K562 (cell line): ENCODE data around the gene DDX20. TPM values are rescaled to one million over a fixed set of nuclear protein-coding genes. Genes with fewer than 3 reads are reported as not detected.

Source experiments
- ATAC-seq: fragments of 200-7000 bp; cut with Tn5 transposase; 3 replicates; pipeline ENCODE4 v1.9.1; 2020; ENCODE audit warnings: moderate library complexity
- BruUV-seq: library from RNA; stranded (reverse); fragments of 400-500 nt; replicated peaks from 2 replicates; lab custom pipeline; 2021; lab: Mats Ljungman, UMichigan
- CTCF ChIA-PET: fragments of 300-600 bp; formaldehyde crosslinking; extraction: SDS; loops from one replicate; lab custom pipeline; 2021; ENCODE audit warnings: low intra/inter-chr PET ratio; lab: Yijun Ruan, JAX
- POLR2A ChIA-PET: fragments of 300-600, 350-650 bp; sonication (Branson Sonifier 250); formaldehyde crosslinking; extraction: SDS; loops from one replicate; lab custom pipeline; 2021; ENCODE audit warnings: antibody characterized with exemption, inconsistent platforms; lab: Yijun Ruan, JAX
- DNase-seq, 4 experiments: peaks; one replicate each; pipeline versions ENCODE4 v3.0.0 to v3.0.0-alpha.2; 2011 to 2018; ENCODE audit warnings: low spot score in 3 of 4, mixed read lengths in 3 of 4; ENCODE audit errors: extremely low read depth in 1 of 4
- FAIRE-seq: peaks from 2 replicates; lab custom pipeline; 2011; peaks lifted over from hg19 to GRCh38; lab: Jason Lieb, UNC
- H2AFZ ChIP-seq: 2 replicates; pipeline ENCODE4 v1.6.0; 2011; ENCODE audit warnings: low read depth, low read length, control low read depth, inconsistent platforms
- H3K27ac ChIP-seq: fragments of 200-600 bp; 3 replicates; pipeline ENCODE4 v1.8.0; 2011; ENCODE audit warnings: low read depth, mild to moderate bottlenecking, control low read depth, inconsistent platforms, low read length, moderate library complexity, mixed read lengths; ENCODE audit errors: extremely low read depth
- H3K27me3 ChIP-seq, 2 experiments: fragments of 300-600 bp in 1 of 2; 2 replicates in 1 of 2; 3 replicates in 1 of 2; pipeline versions ENCODE4 v1.6.0 to v1.8.0; 2011; ENCODE audit warnings: inconsistent platforms in 2 of 2, low read length in 2 of 2, mild to moderate bottlenecking in 1 of 2, mixed read lengths in 1 of 2, moderate library complexity in 1 of 2; ENCODE audit not compliant: control insufficient read depth in 2 of 2, insufficient read depth in 2 of 2
- H3K36me3 ChIP-seq: fragments of 300-600 bp; 3 replicates; pipeline ENCODE4 v1.8.0; 2011; ENCODE audit warnings: mild to moderate bottlenecking, low read length, inconsistent platforms; ENCODE audit not compliant: control insufficient read depth, insufficient read depth
- H3K4me1 ChIP-seq, 2 experiments: fragments of 200-600 bp in 1 of 2; replicated peaks in 1 of 2; 2 replicates in 1 of 2; 3 replicates in 1 of 2; pipeline versions ENCODE4 v1.5.1 to v1.8.0; 2011; ENCODE audit warnings: inconsistent platforms in 2 of 2, low read length in 2 of 2, mild to moderate bottlenecking in 1 of 2, mixed read lengths in 1 of 2, moderate library complexity in 1 of 2; ENCODE audit not compliant: control insufficient read depth in 2 of 2, insufficient read depth in 2 of 2
- H3K4me2 ChIP-seq: 2 replicates; pipeline ENCODE4 v1.6.1; 2011; ENCODE audit warnings: low read length, control low read depth, inconsistent platforms, mixed read lengths; ENCODE audit not compliant: insufficient read depth
- H3K4me3 ChIP-seq: fragments of 200-600 bp; sonication (generic), shearing (Covaris generic); 2 replicates; pipeline ENCODE4 v1.5.1; 2016; ENCODE audit warnings: control low read depth, inconsistent platforms
- H3K79me2 ChIP-seq: fragments of 200-600 bp; 3 replicates; pipeline ENCODE4 v1.8.0; 2011; ENCODE audit warnings: low read length, inconsistent platforms; ENCODE audit not compliant: control insufficient read depth, insufficient read depth
- H3K9ac ChIP-seq, 2 experiments: 2 replicates each; pipeline versions ENCODE4 v1.6.0 to v1.6.1; 2011; ENCODE audit warnings: low read depth in 2 of 2, low read length in 2 of 2, control low read depth in 1 of 2, inconsistent platforms in 1 of 2, mild to moderate bottlenecking in 1 of 2, mixed read lengths in 1 of 2; ENCODE audit not compliant: insufficient read depth in 1 of 2
- H3K9me1 ChIP-seq: one replicate; pipeline ENCODE4 v1.6.0; 2011; ENCODE audit warnings: inconsistent platforms, mild to moderate bottlenecking, low read length, moderate library complexity; ENCODE audit not compliant: control insufficient read depth, insufficient read depth
- H3K9me3 ChIP-seq: replicated peaks from 2 replicates; pipeline ENCODE4 v1.5.1; 2011; ENCODE audit warnings: low read depth, low read length, inconsistent platforms; ENCODE audit not compliant: control insufficient read depth, insufficient read depth
- H4K20me1 ChIP-seq: replicated peaks from 2 replicates; pipeline ENCODE4 v1.6.1; 2011; ENCODE audit warnings: low read length, inconsistent platforms, mixed read lengths; ENCODE audit not compliant: control insufficient read depth, insufficient read depth
- CXXC5 ChIP-seq: fragments of 250-450 bp; sonication (Bioruptor Pico); IDR thresholded peaks from 2 replicates; pipeline ENCODE4 v1.8.0; 2022; ENCODE audit warnings: inconsistent platforms, mild to moderate bottlenecking, moderate library complexity
- EP300 ChIP-seq: IDR thresholded peaks from 2 replicates; pipeline ENCODE4 v1.6.1; 2012; ENCODE audit warnings: low read length, improper control_type of control experiment
- NFE2L1 ChIP-seq: fragments of 450-650 bp; IDR thresholded peaks from 2 replicates; pipeline ENCODE4 v1.6.1; 2016; ENCODE audit warnings: missing genetic modification characterization, low read depth, mild to moderate bottlenecking, missing compliant biosample characterization, moderate library complexity, borderline replicate concordance
- PHF20 ChIP-seq: fragments of 450-650 bp; IDR thresholded peaks from 2 replicates; pipeline ENCODE4 v1.6.1; 2018; ENCODE audit not compliant: partially characterized antibody
- RUNX1 ChIP-seq: sonication (generic); IDR thresholded peaks from 2 replicates; pipeline ENCODE4 v1.6.1; 2016; ENCODE audit warnings: antibody characterized with exemption, low read depth
- SLC30A9 ChIP-seq: fragments of 250-450 bp; sonication (Bioruptor Pico); IDR thresholded peaks from 2 replicates; pipeline ENCODE4 v1.8.0; 2022; ENCODE audit warnings: mild to moderate bottlenecking, moderate library complexity
- SRSF3 ChIP-seq: fragments of 200-400 bp; formaldehyde crosslinking; IDR thresholded peaks from 2 replicates; pipeline ENCODE4 v1.6.1; 2016; ENCODE audit warnings: mild to moderate bottlenecking, low read length, moderate library complexity; ENCODE audit not compliant: insufficient read depth
- STAG1 ChIP-seq: sonication (generic); formaldehyde crosslinking; IDR thresholded peaks from 2 replicates; pipeline ENCODE4 v1.5.0; 2020; ENCODE audit warnings: missing genetic modification reagents, borderline replicate concordance
- ZNF316 ChIP-seq: fragments of 450-650 bp; IDR thresholded peaks from 2 replicates; pipeline ENCODE4 v1.6.1; 2016
- WGBS: fragments of 100-300 bp; shearing (Covaris generic); methylation state at CpG from one replicate; pipeline ENCODE4 v1.1.6; 2016; ENCODE audit warnings: low coverage, mixed read lengths; ENCODE audit not compliant: insufficient coverage; ENCODE audit errors: missing lambda C conversion rate; 5-methylcytosine and 5-hydroxymethylcytosine counted together
- in situ Hi-C: fragments of 300-500 bp; cut with MboI; formaldehyde crosslinking; loops from 4 replicates; pipeline ENCODE4 v1.15.0; 2018; ENCODE audit warnings: inconsistent platforms, mixed read lengths
- intact Hi-C: fragments of 100-400 bp; cut with micrococcal nuclease; formaldehyde crosslinking; loops from 2 replicates; pipeline ENCODE4 v1.14.2; 2022
- polyA plus RNA-seq, 8 experiments: library from polyadenylated mRNA; depleted of rRNA in 4 of 8; stranded (reverse) in 5 of 8; unstranded in 3 of 8; fragments of >200 nt; fragmentation: Nextera tagmentation in 2 of 8; fragmentation: Illumina TruSeq in 1 of 8; extraction: Ambion mirVana in 2 of 8; extraction: Trizol in 1 of 8; gene quantifications; 2 replicates each; pipeline versions ENCODE4 v1.2.1 to v1.2.3, GENCODE V29; 2011 to 2014; ENCODE audit warnings: inconsistent platforms in 1 of 8, missing spikeins in 1 of 8
- total RNA-seq, 7 experiments: library from RNA; depleted of rRNA in 6 of 7; stranded (reverse); fragments of >200 nt in 6 of 7; fragmentation: Illumina TruSeq in 2 of 7; extraction: Trizol in 2 of 7; gene quantifications; 2 replicates each; pipeline versions ENCODE4 v1.2.1 to v1.2.3, GENCODE V29; 2011 to 2021; ENCODE audit warnings: low replicate concordance in 1 of 7

The DDX20 gene
- total and polyA plus RNA-seq, 9 of the 15 experiments (the other 6 are each of a cell fraction or from before 2014, with no cell fraction given): 8.3 to 33.4 (median 24.5) TPM

GRCh38 chr1:111729946-111730681, 25.6 kb upstream of the DDX20 start:
- 19% methylated on average over 7 of the region's 7 CpGs for WGBS
- Histone ChIP-seq H3K27me3 (peaks cover 14 to 69% of the 10 kb centered on the region in 2 experiments; a peak in 3 of 5 replicates), H3K4me1 (peaks cover 4 to 14% of the 10 kb centered on the region in 2 experiments), H3K9ac (no peak overlapping the region), H3K27ac (no peak overlapping the region), H3K9me1 (peaks cover 2% of the 10 kb centered on the region), H3K36me3 (no peaks in the 10 kb centered on the region), H4K20me1 (no peaks in the 10 kb centered on the region; the same call in 1 of the 2 replicates), H3K79me2 (no peaks in the 10 kb centered on the region), H2AFZ (no peak overlapping the region), H3K4me3 (no peak overlapping the region), H3K9me3 (no peaks in the 10 kb centered on the region), H3K4me2 (no peak overlapping the region)
- ChIA-PET CTCF (no interaction called here), POLR2A (interaction anchor here (0.5 to 0.8 kb wide), 3 partner anchors 9 to 507 kb away, joined by 3 to 4 read pairs (median 3); no protein-coding TSS in a partner anchor)
- ATAC-seq (no peak), DNase-seq (no peak), FAIRE-seq (no peak)
- in situ Hi-C loops (no loop called here), intact Hi-C loops (no loop called here)
- BruUV-seq: no TSS peak
- TF ChIP-seq STAG1: no peak
- TF ChIP-seq SLC30A9 (CRISPR knock-in tag): no peak
- TF ChIP-seq ZNF316: no peak
- no peak for TF ChIP-seq SRSF3
- TF ChIP-seq NFE2L1: no peak
- no peak for TF ChIP-seq CXXC5 (CRISPR knock-in tag)
- TF ChIP-seq EP300: no peak
- no peak for TF ChIP-seq PHF20
- TF ChIP-seq RUNX1: no peak
